Caki2 (cell line): ENCODE data around the gene PRR20G. TPM values are rescaled to one million over a fixed set of nuclear protein-coding genes. Genes with fewer than 3 reads are reported as not detected.

ENCODE experiments used
- DNase-seq: peaks from one replicate; pipeline ENCODE4 v3.0.0-alpha.2; 2015; ENCODE audit warnings: low read depth
- in situ Hi-C: cut with HindIII; loops from 2 replicates; pipeline ENCODE4 v1.10.0; 2016; ENCODE audit warnings: low sequenced_read_pairs, low pct_unique_long_range_greater_than_20kb, mixed read lengths
- total RNA-seq: library from RNA; depleted of rRNA; stranded (reverse); fragments of >200 nt; shearing (Covaris generic); gene quantifications from 2 replicates; pipeline ENCODE4 v1.2.3, GENCODE V29; 2014; ENCODE audit warnings: low replicate concordance

PRR20G gene
- total RNA-seq, 1 experiment from 2014 or later, result not detected

DNA sequence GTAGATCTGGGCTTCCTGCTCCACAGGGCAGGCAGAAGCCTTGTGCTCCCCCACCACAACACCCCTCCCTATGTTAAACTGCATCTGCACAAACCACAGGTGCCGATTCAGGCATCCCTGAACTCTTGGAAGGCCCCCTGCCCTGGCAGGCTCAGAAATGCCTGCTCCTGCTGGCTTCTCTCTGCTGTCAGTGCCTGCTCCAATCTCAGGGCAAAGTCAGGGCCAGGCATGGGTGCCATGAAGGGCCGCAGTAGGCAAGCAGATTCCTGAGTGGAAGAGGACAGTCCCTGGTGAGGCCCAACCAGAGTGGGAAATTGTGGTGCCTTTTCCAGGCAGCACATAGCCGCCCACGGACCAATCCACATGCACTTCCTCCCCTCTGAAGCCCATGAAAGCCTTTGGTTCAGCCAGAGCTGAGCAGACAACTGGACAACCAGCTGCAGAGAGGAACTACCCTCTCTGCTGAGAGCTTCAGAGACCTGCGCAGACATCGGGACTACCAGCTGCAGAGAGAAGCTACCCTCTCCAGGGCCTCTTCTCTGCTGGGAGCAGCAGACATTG lies 13.6 kb downstream of the PRR20G start:
- in situ Hi-C loops, result no loop called here
- no peak for DNase-seq

DNA sequence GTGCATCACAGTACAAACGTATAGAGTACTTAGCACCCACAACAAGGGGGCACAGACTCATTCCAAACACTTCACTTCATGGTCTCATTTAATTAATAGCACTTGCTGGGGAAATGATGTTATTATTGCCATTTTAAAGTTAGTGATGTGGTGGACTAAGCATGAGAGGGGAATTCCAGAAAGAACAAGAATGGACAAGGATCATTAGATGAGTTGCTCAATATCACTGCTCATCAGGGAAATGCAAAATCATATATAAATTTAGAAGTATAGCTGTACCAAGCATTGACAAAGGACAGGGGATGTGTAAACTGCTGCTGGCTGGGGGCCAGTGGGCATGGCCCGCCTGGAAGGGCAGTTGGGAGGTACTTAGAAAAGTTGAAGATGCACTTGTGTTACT lies 14.6 kb downstream of the PRR20G start:
- DNase-seq, result no peak
- in situ Hi-C loops, result no loop called here

DNA sequence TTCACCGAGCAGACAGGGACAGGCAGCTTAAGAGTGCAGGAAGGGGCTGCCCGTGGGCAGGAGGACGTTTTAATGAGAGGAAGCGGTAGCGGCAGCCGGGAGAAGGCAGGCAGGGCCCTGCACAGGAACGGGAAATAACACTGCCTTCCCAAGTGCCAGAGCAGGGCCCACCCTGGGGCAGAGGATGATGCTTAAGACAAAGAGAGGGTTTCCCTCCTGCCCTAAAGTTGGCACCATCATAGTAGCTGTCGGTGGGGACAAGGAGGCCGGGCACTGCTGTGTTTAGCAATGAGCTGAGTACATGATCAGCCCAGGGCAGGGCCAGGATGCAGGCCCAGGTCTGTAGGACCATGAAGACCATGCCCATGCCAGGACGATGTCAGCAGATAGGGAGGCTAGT lies 21.7 kb downstream of the PRR20G start:
- in situ Hi-C loops, result no loop called here
- DNase-seq, result no peak

DNA sequence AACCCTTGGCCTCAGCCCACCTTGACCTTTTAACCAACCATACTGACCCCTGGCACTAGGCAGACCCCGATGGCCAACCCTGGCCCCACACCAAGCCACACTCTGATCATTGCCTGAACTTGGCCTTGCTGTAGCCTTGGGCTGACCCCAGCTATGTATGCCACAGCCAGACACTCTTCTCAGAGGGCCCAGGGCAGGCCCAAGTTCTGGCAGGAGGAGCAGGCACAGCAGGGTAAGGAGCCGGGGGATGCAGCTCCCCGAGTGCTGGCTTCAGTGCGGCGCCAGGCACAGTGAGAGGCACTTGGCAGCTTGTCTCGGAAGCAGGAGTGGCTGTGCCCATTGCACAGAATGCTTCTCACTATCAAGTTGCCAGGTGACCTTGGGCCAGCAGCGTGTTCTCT lies 22.3 kb downstream of the PRR20G start:
- in situ Hi-C loops, result no loop called here

DNA sequence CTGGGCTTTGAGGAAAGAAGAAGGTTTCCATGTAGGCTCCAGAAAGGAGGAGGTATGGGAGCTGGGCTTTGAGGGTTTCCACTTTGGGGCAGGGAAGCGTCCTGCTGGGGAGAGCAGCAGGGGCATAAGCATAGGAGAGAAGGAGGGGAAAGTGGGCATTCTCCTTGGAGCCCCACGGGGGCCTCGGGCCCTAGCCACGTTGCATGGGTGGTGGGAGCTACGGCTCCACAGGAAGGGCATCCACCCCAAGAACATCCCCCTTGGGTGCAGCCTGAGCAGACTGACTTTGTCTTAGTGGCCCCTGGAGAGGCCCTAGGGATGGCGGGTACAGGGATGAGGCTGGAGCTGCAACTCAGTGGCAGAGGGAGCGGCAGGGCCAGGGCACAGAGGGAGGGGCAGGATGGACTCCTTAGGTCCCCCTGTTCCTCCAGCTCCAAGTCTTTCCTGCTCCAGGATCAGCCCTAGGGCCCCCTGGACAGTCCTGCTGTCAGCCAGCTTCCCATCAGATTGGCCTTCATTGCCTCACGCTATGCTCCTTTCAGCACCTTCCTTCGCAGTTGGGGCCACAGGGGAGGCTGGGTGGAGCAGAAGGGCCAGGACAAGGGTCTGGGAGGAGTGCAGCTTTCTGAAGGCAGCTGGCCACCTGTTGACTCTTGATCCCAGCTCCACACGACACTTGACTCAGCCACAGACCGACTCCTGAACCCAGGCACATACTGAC lies 22.9 kb downstream of the PRR20G start:
- DNase-seq, result no peak
- in situ Hi-C loops, result no loop called here

More for the DNA sequence above, 22.3 kb downstream of the PRR20G start:
- no peak for DNase-seq

DNA sequence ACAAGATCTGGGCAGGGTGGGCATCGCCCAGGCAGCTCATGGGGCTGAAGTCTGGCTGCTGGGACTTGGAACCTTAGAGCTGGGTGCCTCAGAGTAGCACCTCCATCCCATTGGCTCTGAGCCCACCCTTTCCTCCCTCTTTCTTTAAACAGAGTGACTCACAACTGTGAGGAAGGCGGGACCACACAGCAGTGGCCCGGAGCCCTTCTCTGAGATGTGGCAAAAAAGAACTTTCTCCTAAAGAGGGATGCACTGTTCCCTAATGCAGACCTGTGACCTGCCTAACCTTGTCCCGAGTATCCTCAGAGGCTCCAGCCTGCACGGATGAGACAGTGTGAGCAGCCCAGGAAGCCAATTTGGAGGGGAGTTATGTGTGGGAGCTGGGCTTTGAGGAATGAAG lies 23.6 kb downstream of the PRR20G start:
- DNase-seq, result no peak
- in situ Hi-C loops, result no loop called here

DNA sequence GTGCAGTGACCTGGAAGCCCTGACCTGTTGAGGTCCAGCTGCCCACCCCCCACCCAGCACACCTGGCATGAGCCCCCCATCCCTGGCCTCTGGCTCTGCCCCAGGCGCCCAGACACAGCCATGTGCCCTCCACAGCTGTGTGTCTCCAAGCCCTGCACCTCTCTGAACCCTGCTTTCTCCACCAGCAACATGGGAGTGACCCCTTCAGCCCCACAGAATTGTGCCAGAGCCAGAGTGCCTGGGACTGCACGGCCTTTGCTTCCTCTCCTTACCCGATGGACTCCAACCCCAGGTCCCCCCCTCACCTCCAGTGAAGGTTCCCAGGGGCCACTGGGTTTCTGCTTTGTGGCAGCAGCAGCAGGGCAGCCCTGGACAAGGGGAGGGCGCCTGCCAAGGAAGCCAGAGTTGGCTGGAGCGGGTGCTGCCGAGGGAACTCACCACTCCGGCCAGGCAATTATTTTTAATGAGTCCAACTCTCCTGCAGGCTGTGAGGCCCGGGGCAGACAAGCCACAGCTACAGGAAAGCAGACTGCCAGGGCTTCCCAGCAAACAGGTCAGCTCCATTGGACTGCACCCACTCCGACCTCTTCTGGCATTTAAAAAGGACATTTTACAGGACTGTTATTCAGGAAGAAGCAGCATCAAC lies 24.1 kb downstream of the PRR20G start:
- in situ Hi-C loops, result no loop called here
- DNase-seq, result no peak

DNA sequence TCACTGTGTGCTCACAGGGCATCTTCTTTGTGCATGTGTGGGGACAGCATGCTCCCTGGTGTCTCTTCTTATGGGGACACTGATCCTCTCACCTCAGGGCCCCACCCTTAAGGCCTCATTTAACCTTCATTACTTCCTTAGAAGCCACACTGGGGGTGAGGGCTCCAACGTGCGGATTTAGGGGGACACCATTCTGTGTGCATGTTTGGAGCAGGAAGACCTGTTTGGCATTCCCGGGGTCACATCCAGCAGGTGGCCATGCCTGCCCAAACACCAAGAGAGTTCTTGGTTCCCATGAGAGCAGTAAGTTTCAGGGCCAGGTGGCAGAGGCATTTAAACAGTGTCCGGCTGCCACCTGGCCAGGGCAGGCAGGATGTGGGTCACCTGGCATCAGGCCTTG lies 24.8 kb downstream of the PRR20G start:
- DNase-seq, result no peak
- in situ Hi-C loops, result no loop called here

DNA sequence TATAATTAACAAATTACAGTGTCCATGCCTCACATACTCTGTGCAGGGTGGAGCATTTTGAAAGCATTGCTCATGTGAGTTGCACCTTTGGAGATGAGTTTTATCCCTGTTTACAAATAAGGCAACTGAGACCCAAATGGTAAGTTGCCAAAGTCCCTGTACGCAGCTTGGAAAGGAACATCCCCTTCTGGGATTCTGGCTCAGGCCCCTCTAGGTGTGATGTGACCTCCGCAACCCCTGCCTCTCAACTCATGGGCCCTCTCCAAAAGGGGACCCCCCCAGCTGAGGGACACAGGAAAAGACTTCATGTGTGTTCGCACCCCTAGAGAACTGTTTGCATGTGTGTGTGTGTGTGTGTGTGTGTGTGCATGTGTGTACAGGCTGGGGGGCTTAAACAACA lies 25.3 kb downstream of the PRR20G start:
- DNase-seq, result no peak
- in situ Hi-C loops, result no loop called here

DNA sequence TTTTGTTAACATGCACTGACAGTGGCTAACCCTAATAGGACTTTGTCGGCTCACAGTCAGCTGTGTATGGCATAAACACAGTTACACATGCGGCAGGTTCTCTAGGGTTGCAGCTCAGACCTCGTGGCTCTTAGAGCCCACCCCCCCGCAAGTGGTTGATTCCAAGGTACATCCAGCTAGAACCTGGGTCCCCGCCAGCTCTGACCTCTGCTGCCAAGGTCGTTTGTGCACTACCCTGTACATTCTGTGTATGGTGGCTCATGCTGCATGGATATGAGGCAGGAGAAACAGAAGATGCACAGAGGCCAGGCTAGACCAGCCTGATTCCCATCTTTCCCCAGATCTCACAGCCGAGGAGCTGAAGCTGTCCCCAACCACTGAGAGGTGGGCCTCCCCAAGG lies 25.9 kb downstream of the PRR20G start:
- no peak for DNase-seq
- in situ Hi-C loops, result no loop called here

DNA sequence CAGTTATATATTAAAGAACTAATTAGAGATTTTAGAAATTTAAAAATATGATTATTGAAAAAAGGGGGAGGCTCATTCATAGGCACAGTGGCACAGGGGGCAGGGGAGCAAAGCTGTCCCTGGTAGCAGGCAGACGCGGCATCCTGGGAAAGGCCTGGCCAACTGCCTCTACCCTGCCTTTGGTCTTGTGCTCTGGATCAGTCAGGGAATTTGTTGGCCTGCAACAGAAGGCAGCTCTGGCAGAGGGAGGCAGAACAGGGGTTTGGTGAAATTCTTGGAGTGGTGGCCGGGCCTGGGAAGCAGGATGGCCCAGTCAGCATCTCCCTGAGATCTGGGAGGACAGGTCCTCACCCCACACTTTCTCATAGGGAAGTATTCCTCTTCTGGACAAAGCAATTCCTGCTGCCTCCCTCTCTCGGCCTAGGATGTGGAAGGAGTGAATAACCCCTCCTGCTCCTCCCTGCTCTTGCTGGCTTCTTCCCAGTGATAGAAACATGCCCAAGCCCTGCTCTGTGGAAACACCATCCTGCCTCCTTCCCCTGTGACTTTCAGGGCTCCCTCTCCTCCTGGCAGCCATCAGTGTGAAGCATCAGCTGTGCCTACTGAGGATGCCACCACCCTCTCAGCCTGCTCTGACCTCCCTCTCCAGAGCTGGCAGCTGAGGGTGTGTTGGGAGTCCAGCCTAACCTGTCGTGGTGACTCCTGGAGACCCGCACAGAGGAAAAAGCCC lies 26.9 kb downstream of the PRR20G start:
- DNase-seq, result no peak
- in situ Hi-C loops, result no loop called here

DNA sequence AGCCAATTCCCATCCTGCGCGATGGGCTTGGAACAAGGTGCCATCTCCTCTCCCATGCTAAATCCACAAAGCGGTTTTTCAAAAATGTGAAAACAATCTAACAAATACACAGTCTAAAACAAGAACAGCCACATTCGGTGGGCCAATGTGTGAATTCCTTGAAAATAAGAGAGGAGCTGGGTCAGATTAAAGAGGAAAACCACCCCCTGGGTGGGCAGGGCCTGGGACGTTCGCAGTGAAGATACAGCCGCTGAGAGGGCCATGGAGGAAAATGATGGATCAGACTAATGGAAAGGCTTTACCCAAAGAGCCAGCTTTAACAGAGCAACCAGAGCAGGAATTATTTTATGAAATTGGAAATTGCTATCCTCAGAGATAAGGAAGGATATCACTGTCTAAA lies 27.4 kb downstream of the PRR20G start:
- in situ Hi-C loops, result no loop called here
- DNase-seq, result no peak

DNA sequence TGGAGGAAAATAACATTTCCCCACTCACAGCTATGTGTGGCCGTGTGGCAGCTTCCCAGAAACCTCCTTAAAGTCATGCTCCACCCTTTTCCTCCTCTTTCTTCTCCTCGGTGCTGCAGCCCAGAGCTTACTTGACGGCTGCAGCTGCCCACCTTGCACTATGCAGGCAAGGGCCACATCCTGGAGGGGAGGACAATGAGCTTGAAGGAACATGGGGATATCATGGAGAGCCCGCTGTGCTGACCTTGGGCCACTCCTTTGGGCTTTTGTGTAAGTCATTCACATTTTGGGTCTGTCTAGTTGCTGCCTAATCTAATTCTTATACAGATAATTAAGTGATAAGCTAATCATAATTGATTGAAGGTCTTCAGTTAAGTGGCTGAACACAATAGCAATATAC lies 28.0 kb downstream of the PRR20G start:
- DNase-seq, result no peak
- in situ Hi-C loops, result no loop called here

DNA sequence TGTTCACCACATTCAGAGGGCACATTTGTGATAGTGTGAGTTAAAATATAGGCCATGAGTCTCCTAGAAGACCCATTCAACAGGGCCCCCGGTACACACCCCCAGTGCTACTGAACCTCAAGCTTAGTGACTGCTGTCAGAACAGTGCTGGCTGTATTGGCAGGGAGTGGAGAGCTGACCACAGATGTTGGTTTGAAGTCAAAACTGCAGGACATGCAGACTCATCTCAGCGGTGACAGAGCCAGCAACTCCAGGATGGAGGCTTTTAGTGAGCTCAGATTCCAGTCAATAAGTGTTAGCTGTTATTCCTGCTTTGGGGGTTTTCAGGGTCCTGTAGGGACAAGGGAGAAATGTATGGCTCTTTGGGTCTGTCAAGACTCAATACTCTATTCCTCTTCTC lies 29.1 kb downstream of the PRR20G start:
- DNase-seq, result no peak
- in situ Hi-C loops, result no loop called here

DNA sequence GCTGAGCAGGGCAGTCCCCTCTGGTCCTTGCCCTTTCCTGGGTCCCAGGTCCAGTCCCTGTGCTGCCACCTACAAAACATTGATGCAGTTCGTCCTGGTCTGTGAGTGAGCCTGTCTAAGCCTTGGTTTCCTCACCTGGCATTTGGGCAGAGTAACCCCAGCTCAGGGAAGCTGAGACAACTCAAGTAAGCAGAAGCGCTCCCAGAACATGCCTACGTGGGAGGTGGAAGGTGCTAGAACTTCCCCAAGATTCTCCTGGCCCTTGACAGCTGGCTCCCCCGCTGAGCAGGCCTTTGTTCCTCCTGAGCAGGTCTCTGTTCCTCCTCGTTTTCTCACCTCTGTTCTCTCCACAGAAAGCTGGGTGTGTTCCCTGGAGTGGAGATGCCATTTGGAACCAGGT lies 30.5 kb downstream of the PRR20G start:
- no peak for DNase-seq
- in situ Hi-C loops, result no loop called here

DNA sequence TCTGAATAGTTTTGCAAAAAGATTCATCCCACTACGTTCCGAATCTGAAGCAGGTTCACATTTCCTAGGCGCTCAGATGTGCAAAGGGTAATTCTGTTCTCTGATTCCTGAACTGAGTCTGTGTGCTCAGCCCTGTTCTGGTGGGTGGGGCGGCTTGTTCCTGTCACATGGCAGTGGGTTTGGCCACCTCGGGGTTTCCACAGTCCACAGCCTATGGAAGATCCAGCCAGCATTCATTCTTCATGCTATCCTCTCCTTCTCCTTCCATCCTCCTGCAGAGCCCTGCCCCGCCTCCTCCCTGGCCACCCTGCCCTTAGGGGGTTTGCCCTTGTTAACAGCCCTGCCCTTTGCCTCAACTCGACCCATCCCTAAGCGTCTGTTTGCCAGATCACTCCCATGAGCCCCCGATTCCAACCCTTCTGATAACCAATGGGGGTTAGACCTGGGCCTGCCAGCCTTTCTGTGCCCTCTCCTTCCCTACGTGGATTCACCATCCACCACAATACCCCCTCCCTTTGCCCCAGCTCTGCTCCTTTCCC lies 31.0 kb downstream of the PRR20G start:
- no peak for DNase-seq
- in situ Hi-C loops, result no loop called here

DNA sequence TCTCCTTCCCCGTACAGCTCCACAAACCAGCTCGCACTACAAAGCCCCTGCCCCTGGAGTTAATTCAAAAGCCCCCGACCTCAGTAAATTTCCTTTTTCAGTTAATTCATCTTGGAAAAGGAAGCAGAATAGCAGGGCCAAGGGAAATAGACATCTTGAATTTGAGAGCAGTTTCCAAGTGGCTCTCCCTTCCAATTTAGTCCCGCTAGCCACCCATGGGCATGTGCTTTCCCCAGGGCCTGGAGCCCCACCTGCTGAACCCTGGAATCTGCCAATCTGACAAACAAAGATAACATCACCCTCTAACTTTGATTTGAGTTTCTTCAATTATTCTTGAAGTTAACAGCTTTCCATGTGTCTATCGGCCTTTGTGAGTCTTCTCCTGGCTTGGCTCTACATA lies 31.7 kb downstream of the PRR20G start:
- in situ Hi-C loops, result no loop called here
- DNase-seq, result no peak

DNA sequence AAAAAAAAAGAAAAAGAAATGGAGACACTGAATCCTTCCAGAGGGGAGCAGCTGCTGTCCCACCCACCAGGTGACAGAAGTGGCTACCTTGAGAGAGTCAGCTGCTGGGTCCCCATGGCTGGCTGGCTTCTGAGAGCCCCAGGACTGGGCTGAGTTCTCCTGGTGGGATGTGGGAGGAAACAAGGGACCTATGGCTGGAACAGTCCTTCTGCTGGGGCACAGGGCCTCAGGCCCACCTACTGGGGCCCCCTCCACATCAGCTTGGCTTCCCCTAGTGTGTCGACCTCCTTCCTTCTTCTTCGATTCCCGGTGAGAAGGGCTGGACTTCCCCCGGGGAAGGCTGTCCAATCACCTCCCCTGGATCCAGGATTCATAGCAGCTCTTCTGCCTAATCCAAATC lies 32.3 kb downstream of the PRR20G start:
- in situ Hi-C loops, result no loop called here
- DNase-seq, result no peak

DNA sequence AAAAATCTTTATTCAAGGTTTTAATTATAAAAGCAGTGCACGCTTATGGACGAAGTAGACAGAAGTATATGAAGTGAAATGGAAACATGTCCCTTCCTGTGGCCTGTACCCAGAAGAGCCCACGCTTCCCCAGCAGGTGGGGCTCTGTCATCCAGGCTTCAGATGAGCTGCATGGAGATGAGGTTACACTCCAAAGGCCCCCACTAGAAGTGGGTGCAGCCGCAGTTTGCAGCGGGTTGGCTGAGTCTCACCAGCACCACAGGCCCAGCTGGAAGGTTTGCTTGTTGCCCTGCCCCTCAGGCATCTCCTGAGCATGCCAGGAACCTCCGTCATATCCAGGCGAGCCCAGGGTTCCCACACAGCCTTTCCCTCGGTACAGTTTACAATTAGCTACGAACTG lies 33.1 kb downstream of the PRR20G start:
- in situ Hi-C loops, result no loop called here
- no peak for DNase-seq
